GM21786 (cell line): ENCODE results near the gene MBLAC1.

Experiments used
- ATAC-seq: cut with Tn5 transposase; IDR thresholded peaks from one replicate; pipeline ENCODE4 v1.9.1; 2021; ENCODE audit not compliant: unreplicated experiment

Gene MBLAC1

GRCh38 chr7:100152937-100153666, 26.3 kb downstream of the MBLAC1 start:
- ATAC-seq = no peak

DNA sequence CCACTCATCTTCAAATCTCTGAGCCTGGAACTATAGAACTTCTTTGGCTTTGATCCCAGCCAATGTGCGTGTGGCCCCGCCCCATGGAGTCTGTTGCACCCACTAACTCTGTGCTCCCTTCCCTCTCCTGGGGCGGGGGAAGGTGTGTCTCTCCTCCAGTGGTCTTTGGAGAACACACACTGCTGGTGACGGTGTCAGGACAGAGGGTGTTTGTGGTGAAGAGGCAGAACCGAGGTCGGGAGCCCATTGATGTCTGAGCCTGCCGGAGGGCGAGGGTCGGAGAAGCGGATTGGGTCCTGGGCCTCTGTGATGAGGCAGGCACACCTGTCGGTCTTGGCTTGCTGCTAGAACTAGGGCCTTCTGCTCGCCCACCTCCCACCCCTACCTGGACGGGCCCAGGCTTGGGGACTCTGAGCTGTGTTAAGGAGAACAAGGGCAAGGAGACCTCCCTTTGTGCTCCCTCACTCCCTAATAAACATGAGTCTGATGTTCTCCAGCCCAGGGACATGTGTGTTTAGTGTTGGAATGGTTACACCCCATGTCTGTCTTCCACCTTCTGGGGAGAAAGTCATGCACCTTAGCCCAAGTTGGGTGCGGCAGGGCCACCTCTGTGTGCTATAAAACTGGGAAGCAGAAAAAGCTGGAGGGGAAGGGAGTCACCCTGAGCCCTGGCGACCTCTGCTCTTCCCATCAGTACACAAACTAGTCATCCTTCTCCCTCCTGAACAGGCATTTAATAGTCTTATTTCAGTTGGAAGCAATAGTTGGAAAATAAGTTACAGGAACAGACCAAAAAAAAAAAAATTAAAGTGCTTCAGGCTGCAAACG, 27.2 kb downstream of the MBLAC1 start:
- no peak for ATAC-seq

DNA sequence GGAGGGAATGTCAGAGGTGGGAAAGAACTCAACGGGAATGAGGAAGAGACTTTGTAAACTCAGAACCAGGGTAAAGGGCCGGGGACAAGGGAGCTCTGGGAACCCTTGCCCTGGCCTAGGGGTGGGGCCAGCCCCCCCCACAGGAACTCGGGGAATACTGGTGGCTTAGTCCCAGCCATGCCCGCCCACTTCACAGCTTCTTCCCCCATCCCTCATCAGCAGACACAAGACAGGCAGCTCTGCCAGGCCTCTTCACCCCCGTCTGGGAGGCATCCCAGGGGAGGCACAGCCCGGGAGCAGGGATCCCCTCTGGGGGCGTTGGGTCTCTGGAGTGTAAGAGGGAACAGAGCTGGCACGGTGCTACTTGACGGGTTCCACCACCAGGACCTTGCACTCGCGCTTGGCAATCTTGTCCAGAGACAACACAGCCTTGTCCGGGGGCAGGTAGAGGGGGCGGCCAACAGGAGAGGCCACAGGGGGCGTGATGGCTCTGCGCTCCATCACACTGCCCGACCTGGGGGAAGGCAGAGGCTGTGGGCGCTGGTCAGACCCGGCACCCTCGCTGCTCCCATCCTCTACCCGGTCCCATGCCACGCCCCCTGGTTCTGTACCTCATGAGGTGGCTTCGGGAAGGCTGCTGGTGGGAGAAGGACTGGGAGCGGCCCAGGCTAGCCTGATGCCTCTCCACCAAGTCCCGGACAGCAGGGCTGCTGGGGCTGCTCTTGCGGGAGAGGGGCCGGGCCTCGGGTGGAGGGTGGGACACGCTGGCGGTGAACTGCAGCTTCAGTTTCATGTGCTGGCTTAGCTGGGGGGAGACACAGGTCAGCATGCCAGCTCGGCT, 28.1 kb downstream of the MBLAC1 start:
- ATAC-seq = no peak

DNA sequence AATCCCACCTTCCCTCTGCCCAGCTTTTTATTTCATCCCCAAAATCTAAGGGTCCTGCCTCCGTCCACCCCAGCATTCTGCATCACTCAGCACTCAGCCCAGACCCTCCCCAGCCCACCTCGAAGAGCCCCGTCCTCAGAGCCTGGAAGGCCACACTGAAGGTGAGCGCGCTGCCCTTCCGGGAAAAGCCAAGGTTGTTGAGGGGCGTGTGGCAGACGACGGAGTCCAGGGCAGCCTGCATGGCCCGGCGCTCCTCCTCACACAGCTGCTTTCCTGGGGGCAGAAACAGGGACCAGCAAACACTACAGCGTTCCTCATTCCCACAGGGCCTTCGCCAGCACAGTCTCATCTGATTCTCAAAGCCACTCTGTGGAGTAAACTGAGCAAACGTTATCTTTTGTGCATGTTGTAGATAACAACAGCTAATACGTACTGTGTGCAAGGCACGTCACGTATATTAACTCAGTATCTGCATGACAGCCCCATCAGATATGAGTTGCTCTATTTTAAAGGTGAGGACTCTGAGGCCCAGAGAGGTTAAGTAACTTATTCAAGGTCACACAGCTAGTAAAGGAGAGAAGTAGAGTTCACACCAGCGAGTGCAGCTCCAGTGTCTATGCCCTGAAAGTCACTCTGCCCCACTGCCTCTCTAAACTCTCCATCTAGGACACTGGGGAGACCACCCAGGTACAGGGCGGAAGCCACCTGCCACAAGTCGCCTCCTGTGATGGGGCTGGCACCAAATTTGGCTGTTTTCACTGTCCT, 29.0 kb downstream of the MBLAC1 start:
- ATAC-seq = no peak

DNA sequence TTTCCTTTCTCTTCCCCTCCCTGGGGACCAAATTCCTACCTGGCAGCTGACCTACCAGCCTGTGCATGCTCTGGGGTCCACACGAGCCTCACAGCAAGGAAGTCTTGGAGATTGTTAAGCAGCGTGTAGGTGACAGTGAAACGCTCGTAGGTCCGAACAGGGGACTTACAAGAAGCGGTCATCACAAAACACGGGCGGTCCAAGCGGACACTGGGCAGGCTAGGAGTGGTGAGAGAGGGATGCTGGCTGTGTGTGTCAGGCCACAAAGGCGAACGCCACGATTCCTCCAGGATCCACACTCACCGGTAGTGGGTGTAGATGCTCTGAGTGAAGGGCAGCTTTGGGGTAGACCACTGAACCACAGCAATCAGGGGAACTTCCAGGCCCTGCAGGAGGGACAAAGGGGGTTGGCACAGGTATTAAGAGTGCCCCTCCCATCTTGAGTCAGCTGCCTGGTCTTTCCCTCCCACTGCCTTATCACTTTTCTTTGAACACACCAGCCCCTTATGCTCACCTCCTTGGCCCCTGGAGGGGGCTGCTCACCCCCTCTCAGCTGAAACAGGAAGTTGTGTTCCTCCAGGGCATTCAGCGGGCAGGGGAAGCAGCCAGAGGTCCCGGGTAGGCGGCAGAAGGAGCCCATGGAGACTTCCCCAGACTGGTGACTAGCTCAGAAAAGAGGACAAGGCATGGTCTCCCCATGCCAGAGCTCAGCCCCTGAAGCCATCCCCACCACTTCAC, 29.7 kb downstream of the MBLAC1 start:
- no peak for ATAC-seq

- ATAC-seq = no peak
These were observed 30.2 kb downstream of the MBLAC1 start for GRCh38 chr7:100157069-100157333.

DNA sequence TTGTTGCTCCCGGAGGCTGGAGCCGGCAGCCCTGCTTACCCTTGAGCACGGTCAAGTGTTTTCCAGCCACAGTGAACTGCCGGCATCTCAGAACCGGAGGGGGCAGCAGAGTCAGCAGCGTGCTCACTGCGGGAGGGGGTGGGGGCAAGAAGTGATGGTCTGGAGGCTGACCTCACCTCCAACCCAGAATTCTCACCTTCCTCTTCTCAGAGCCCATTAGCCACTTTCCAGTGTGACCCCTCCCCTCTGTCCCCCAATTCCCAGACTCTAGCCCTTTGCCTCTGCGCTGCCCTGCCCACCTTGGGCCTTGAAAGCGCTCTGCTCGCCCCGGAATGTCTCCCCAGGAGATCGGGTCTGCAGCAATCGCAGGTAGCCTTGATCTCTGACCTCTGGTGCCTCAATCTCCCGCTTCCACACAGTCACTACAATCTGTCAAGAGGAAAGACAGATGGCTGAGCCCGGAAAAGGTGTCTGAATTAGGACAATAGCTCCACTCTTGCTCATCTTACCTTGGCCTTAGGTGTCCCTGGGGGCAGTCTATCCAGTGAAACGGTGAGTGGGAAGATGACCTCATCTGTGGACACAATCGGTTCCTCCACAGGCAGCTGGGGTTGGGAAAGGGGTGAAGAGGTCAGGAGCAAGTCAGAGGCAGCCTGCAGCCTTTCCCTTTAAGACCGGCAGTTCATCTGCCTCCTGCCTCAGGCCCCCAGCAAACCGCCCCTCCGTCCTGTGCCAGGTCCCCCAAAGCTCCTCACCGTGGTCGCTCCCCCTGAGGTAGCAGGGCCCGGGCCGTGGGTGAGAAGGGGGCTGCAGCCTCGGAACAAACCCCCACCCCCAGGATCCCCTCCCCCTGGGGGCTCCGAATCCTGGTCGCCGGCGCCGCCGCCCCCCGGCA, 30.8 kb downstream of the MBLAC1 start:
- no peak for ATAC-seq

DNA sequence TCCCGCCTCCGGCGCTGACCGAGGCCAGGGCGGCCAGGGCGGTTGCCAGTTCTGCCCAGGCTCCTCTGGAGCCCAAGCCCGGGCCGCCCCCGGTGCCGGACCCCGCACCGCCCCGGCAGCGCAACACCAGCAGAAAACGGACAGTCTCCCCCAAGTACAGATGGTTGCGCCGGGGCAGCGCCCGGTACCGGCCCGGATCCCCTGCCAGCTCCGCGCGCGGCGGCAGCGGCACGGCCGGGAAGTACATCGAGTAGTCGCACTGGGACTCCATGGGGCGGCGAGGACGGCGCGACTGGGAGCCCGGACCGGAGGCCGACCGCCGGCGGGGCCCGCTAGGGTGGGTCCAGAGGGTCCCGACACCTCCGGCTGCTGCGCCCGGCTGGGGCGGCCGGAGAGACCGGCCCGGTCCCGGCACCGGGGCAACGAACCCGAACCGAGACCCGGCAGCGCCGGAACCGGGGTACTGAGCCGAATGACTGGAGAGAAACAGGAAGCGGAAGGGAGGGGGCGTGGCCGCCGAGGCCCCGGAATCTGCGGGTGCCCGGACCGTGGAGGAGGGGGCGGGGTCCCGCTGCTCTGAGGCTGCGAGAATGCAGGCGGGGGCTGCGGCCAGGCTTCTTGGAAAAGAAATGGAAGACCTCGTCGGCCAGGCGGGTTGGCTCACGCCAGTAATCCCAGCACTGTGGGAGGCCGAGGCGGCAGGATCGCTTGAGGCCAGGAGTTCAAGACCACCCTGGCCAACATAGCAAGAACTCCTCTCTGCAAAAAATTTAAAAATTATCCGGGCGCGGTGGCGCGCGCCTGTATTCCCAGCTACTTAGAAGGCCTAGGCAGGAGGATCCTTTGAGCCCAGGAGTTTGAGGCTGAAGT, 31.7 kb downstream of the MBLAC1 start, which contains the start of gene TRAPPC14:
Gene TRAPPC14, minus strand, starts transcription at position 495 of the 870 bp plus-strand sequence. Its CDS starts 224 bp downstream, at position 271.
- ATAC-seq = peak; percentile 75

DNA sequence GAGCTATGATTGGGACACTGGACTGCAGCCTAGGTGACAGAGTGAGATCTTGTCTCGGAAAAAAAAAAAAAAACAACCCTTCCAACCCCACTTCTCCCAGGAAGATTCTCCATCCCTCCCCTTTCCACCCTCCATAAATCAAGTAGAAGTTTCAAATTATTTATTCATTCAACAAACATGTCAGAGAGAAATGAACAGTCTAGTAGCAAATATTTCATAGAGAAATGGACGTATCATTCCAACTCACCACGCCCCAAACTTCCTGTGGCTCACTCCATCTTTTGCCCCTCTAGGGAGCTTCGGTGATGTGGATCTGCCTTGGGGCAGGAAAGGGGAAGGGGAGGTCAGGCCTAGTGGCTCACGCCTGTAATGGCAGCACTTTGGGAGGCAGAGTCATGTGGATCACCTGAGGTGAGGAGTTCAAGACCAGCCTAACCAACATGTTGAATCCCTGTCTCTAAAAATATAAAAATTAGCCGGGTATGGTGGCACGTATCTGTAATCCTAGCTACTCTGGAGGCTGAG, 32.4 kb downstream of the MBLAC1 start:
- ATAC-seq = no peak

GRCh38 chr7:100160067-100160466, 33.3 kb downstream of the MBLAC1 start:
- ATAC-seq = no peak

GRCh38 chr7:100163006-100163531, 36.3 kb downstream of the MBLAC1 start:
- no peak for ATAC-seq

GRCh38 chr7:100163871-100164270, 37.1 kb downstream of the MBLAC1 start:
- ATAC-seq = no peak

GRCh38 chr7:100166317-100166940, 39.7 kb downstream of the MBLAC1 start:
- ATAC-seq = no peak

DNA sequence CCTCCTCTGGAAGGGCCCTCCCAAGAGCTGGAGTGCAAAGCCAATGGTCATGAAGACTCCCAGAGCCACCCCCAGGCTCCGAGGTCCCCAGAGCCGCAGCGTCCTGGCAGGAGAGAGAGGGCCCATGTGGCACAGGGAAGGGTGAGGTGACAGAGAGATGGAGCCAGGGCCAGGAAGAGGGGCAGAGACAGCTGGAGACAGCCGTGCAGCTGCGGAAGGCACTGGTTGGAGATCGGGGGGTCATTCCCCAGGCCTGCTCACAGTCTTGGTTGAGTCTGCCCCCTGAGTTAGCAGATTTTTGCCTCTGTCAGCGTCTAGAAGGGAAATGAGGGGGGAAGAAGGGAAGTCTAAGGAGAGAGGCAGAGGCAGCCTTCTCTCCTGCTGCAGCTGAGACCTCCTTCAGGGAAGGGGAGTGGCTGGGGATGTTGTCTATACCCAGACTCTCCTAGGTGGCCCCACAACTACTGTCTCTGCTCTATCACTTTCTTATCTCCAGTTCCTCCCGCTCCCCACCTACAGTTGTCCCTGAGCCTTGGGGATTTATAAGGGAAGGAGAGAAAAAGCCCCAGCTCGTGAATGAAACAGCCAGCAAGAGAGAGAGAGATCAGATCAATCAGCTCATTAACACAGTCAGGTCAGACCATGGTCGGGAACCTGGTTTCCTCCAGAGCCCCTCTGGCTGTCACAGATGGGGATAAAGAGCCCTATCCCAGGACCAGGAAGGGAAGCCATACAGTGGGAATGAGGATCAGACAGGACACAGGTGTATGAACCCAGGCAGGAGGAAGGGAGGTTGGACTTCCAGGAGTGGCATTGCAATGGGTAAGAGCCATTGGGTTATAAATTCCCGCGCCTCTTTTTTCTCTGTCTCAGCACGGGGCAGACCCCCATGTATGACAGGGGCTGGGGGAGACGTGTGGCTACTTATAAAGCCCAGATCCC, 40.5 kb downstream of the MBLAC1 start:
- no peak for ATAC-seq

DNA sequence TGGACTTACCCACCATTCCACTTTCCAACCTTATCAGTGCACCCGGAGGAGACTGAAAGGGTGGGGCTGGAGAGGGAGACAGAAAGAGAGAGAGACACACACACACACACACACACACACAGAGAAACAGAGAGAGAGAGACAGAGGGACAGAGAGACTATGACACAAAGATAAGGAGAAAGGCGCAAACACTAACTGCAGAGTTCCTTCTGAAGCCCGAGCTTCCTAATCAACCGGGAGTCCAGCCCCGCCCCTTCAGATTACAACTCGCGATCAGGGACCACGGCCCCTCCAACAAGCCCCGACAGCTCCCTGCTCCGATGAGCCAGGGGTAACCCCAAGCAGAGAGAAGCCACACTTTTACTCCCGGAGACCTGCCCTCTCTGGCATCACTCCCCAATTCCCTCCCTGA, 41.2 kb downstream of the MBLAC1 start:
- no peak for ATAC-seq
